Uterus (tissue), 4 donors: ENCODE measurements around the gene CCIN. TPM values are rescaled to one million over a fixed set of nuclear protein-coding genes. Genes with fewer than 3 reads are reported as not detected.

Source experiments
- DNase-seq, 2 donors: peaks; one replicate each; pipeline ENCODE4 v3.0.0-alpha.2; 2019 to 2020
- H3K27ac ChIP-seq, 2 donors: fragments of 200-600 bp; sonication (generic); 1 replicate in 1 of 2; 2 replicates in 1 of 2; pipeline ENCODE4 v1.5.1; 2016 to 2018
- H3K27me3 ChIP-seq, 2 donors: fragments of 200-600 bp; sonication (generic); one replicate each; pipeline ENCODE4 v1.5.1; 2018 to 2019; ENCODE audit warnings: control low read depth in 1 of 2
- H3K36me3 ChIP-seq, 2 donors: fragments of 200-600 bp; sonication (generic); one replicate each; pipeline ENCODE4 v1.5.1; 2019; ENCODE audit warnings: control low read depth in 1 of 2
- H3K4me1 ChIP-seq, 2 donors: fragments of 200-600 bp; sonication (generic); one replicate each; pipeline ENCODE4 v1.5.1; 2018 to 2019; ENCODE audit warnings: control low read depth in 1 of 2
- H3K4me3 ChIP-seq, 2 donors: fragments of 200-600 bp; sonication (generic); 1 replicate in 1 of 2; 2 replicates in 1 of 2; pipeline ENCODE4 v1.5.1; 2018 to 2019; ENCODE audit warnings: mild to moderate bottlenecking in 1 of 2
- H3K9me3 ChIP-seq, 2 donors: fragments of 200-600 bp; sonication (generic); one replicate each; pipeline ENCODE4 v1.5.1; 2019; ENCODE audit warnings: control low read depth in 1 of 2
- POLR2A ChIP-seq, 2 donors: fragments of 450-650 bp; IDR thresholded peaks; one replicate each; pipeline ENCODE4 v1.6.1; 2016; ENCODE audit warnings: antibody characterized with exemption in 2 of 2, mild to moderate bottlenecking in 1 of 2, moderate library complexity in 1 of 2
- intact Hi-C: fragments of 100-400 bp; cut with DNase I; formaldehyde crosslinking; loops from one replicate; pipeline ENCODE4 v1.15.1; 2023; ENCODE audit warnings: low total_unique reads
- total RNA-seq, 4 donors: library from RNA; depleted of rRNA in 3 of 4; stranded (reverse); fragments of >200 nt in 3 of 4; gene quantifications; one replicate each; pipeline versions ENCODE4 v1.1.0 to v1.2.4, GENCODE V29; 2014 to 2023
- TF ChIP-seq, protein P1 (sequence below), 4 experiments: fragments of 200-600 bp in 2 of 4; fragments of 450-650 bp in 2 of 4; sonication (generic) in 2 of 4; IDR thresholded peaks; one replicate each; pipeline ENCODE4 v1.5.1; 2016 to 2019; ENCODE audit warnings: antibody characterized with exemption in 4 of 4, mild to moderate bottlenecking in 2 of 4, moderate library complexity in 1 of 4
- donor health status: DM: yes; HTN: yes; CAD: no.

CCIN gene
- total RNA-seq, 4 donors from 2014 or later = 0.26 to 1.6 (median 0.99) TPM

DNA sequence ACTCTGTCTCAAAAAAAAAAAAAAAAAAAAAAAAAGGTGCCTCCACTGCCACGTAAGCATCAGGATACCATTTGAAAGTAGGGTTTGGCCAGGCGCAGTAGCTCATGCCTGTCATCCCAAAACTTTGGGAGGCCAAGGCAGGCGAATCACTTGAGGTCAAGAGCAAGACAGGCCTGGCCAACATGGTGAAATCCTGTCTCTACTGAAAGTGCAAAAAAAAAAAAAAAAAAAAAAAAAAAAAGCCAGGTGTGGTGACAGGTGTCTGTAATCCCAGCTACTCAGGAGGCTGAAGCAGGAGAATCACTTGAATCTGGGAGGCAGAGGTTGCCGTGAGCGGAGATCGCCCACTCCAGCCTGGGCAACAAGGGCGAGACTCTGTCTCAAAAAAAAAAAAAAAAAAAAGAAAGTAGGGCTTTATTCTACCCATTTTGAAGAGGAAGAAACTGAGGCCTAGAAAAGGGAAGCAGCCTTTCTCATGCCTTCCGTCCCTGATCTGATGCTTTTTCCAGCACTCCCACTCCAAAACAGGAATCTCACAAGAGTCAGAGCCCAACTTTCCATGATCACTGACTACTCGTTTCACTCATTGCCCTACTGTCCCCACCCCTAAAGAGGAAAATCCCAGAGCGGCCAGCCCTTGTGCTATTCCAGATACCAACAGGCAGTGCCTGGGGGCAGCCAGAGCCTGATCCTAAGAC is 16.3 kb upstream of the CCIN start:
- no peaks in the 10 kb centered on the region for H3K27me3 ChIP-seq
- TF ChIP-seq, protein P1, sequence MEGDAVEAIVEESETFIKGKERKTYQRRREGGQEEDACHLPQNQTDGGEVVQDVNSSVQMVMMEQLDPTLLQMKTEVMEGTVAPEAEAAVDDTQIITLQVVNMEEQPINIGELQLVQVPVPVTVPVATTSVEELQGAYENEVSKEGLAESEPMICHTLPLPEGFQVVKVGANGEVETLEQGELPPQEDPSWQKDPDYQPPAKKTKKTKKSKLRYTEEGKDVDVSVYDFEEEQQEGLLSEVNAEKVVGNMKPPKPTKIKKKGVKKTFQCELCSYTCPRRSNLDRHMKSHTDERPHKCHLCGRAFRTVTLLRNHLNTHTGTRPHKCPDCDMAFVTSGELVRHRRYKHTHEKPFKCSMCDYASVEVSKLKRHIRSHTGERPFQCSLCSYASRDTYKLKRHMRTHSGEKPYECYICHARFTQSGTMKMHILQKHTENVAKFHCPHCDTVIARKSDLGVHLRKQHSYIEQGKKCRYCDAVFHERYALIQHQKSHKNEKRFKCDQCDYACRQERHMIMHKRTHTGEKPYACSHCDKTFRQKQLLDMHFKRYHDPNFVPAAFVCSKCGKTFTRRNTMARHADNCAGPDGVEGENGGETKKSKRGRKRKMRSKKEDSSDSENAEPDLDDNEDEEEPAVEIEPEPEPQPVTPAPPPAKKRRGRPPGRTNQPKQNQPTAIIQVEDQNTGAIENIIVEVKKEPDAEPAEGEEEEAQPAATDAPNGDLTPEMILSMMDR (IDR thresholded peaks at IDR 0.05) = no peak
- no peak for TF ChIP-seq POLR2A (IDR thresholded peaks at IDR 0.05)
- no peak overlapping the region for H3K4me3 ChIP-seq
- no peaks in the 10 kb centered on the region for H3K9me3 ChIP-seq
- no peak for DNase-seq
- intact Hi-C loops = no loop called here
- peaks cover 13% of the 10 kb centered on the region in 2 donors for H3K4me1 ChIP-seq
- H3K36me3 ChIP-seq = no peaks in the 10 kb centered on the region
- H3K27ac ChIP-seq = peak overlapping the region; percentile 86 to 89

- TF ChIP-seq, protein P1 (IDR thresholded peaks at IDR 0.05) = no peak
- TF ChIP-seq POLR2A (IDR thresholded peaks at IDR 0.05) = no peak
- intact Hi-C loops = no loop called here
- H3K4me1 ChIP-seq = peaks cover 7 to 18% of the 10 kb centered on the region in 2 donors
- H3K27ac ChIP-seq = peak overlapping the region; percentile 86 to 89
- no peak for DNase-seq
- H3K27me3 ChIP-seq = no peaks in the 10 kb centered on the region
- H3K9me3 ChIP-seq = no peaks in the 10 kb centered on the region
- H3K36me3 ChIP-seq = no peaks in the 10 kb centered on the region
- H3K4me3 ChIP-seq = no peak overlapping the region
Observed at GRCh38 chr9:36153746-36154145, 15.4 kb upstream of the CCIN start.

DNA sequence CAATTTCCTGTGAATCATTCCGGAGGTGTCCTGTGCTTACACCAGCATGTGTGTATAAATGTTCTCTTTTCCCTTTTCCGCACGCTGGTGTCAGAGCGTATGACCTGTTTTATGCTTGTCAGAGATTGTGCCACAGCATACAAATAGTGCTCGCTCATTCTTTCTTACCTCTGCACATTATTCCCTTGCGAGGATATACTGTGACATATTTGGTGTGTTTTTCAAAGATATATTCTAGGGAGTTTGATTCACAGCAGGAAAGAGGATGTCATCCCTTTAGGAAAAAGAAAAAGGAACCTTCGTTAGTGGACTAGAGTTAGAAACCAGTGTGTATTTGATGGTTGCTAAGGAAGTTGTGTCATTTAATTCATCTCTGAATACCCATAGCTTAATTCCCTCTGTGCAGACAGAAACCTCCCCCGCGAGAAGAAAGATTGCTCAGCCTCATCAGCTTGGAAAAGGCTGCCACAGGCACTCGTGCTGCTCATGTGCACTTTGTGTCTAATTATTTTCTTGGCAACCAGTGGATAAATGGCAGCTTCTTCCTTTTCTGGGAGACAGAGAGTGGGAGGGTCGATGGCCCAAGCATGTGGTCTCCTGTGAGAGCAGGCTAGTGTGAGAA is 14.7 kb upstream of the CCIN start:
- TF ChIP-seq, protein P1 (IDR thresholded peaks at IDR 0.05) = no peak
- TF ChIP-seq POLR2A (IDR thresholded peaks at IDR 0.05) = peak in 1 of 2 donors; percentile 14
- Histone ChIP-seq H3K9me3 (no peaks in the 10 kb centered on the region), H3K4me3 (no peak overlapping the region), H3K27ac (peak overlapping the region; percentile 86 to 89), H3K4me1 (peaks cover 1 to 16% of the 10 kb centered on the region in 2 donors), H3K36me3 (no peaks in the 10 kb centered on the region), H3K27me3 (no peaks in the 10 kb centered on the region)
- peak; percentile 77 to 84 for DNase-seq
- intact Hi-C loops = no loop called here

DNA sequence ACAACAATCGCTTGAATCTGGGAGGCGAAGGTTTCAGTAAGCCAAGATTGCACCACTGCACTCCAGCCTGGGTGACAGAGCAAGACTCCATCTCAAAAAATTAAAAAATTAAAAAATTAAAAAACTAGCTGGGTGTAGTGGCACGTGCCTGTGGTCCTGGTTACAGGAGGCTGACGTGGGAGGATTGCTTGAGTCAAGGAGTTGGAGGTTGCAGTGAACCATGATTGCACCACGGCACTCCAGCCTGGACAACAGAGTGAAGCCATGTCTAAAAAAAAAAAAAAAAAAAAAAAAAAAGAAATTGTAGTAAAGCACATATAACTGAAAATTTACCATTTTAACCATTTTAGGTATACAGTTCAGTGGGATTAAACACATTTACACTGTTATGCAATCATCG is 13.1 kb upstream of the CCIN start:
- intact Hi-C loops = no loop called here
- Histone ChIP-seq H3K4me3 (no peak overlapping the region), H3K27me3 (no peaks in the 10 kb centered on the region), H3K36me3 (no peaks in the 10 kb centered on the region), H3K4me1 (peaks cover 0 to 18% of the 10 kb centered on the region in 2 donors), H3K9me3 (no peaks in the 10 kb centered on the region), H3K27ac (peak overlapping the region; percentile 86 to 89)
- DNase-seq = no peak
- TF ChIP-seq POLR2A (IDR thresholded peaks at IDR 0.05) = no peak
- TF ChIP-seq, protein P1 (IDR thresholded peaks at IDR 0.05) = no peak

DNA sequence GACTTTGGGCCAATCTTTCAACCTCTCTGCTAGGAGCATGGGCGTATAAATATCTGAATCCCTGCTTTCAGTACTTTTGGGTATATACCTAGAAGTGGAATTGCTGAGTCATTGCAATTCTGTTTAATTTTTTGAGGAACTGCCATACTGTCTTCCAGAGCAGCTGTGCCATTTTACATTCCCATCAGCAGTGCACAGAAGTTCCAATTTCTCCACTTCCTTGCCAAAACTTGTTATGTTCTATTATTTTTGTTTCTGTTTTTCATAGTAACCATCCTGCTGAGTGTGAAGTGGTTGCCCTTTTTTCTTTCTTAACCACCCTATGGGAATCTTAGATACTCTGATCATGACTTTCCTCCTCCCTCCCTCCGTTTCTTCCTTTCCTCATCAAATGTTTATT is 11.1 kb upstream of the CCIN start:
- Histone ChIP-seq H3K4me1 (peaks cover 0 to 22% of the 10 kb centered on the region in 2 donors), H3K27ac (peak overlapping the region; percentile 86 to 96), H3K4me3 (no peak overlapping the region), H3K36me3 (no peaks in the 10 kb centered on the region), H3K27me3 (no peaks in the 10 kb centered on the region), H3K9me3 (no peaks in the 10 kb centered on the region)
- no peak for TF ChIP-seq POLR2A (IDR thresholded peaks at IDR 0.05)
- TF ChIP-seq, protein P1 (IDR thresholded peaks at IDR 0.05) = no peak
- no peak for DNase-seq
- intact Hi-C loops = no loop called here
